HCT116 (cell line): ENCODE data around the gene PRR14.

Experiments used
- CEBPB ChIP-seq: IDR thresholded peaks from 2 replicates; pipeline ENCODE4 v1.6.1; 2012; ENCODE audit warnings: low read depth
- EZH2 ChIP-seq: fragments of 200-600 bp; sonication (generic); IDR thresholded peaks from 2 replicates; pipeline ENCODE4 v1.6.1; 2017; ENCODE audit warnings: antibody characterized with exemption, mixed run types
- JUND ChIP-seq: IDR thresholded peaks from 2 replicates; pipeline ENCODE4 v1.6.1; 2012
- POLR2A ChIP-seq: IDR thresholded peaks from 2 replicates; pipeline ENCODE4 v1.7.0; 2011; ENCODE audit warnings: borderline replicate concordance; ENCODE audit not compliant: insufficient read depth, insufficient read length; ENCODE audit errors: extremely low read depth
- POLR2AphosphoS5 ChIP-seq: IDR thresholded peaks from 2 replicates; pipeline ENCODE4 v1.6.1; 2011; ENCODE audit warnings: mild to moderate bottlenecking, low read depth, low read length, moderate library complexity
- RAD21 ChIP-seq: IDR thresholded peaks from 2 replicates; pipeline ENCODE4 v1.6.1; 2012; ENCODE audit warnings: low read depth, mild to moderate bottlenecking
- SP1 ChIP-seq: IDR thresholded peaks from 2 replicates; pipeline ENCODE4 v1.6.1; 2012; ENCODE audit warnings: low read depth
- TCF7L2 ChIP-seq: IDR thresholded peaks from 2 replicates; pipeline ENCODE4 v1.7.0; 2011; ENCODE audit warnings: borderline replicate concordance, inconsistent platforms; ENCODE audit not compliant: insufficient read depth, insufficient read length; ENCODE audit errors: extremely low read depth
- YY1 ChIP-seq: IDR thresholded peaks from 2 replicates; pipeline ENCODE4 v1.6.1; 2011; ENCODE audit warnings: low read length, low read depth, moderate library complexity, mild to moderate bottlenecking; ENCODE audit not compliant: insufficient replicate concordance; ENCODE audit errors: extremely low read depth
- ZFX ChIP-seq: fragments of 450-650 bp; IDR thresholded peaks from 2 replicates; pipeline ENCODE4 v1.6.1; 2017
- TF ChIP-seq, protein P1 (sequence below): IDR thresholded peaks from 2 replicates; pipeline ENCODE4 v1.6.1; 2012
- TF ChIP-seq, protein P2 (sequence below), 3 experiments: fragments of 200-600 bp in 1 of 3; sonication (generic) in 1 of 3; IDR thresholded peaks in 2 of 3; conservative IDR thresholded peaks in 1 of 3; 2 replicates each; pipeline ENCODE4 v1.5.1; 2012 to 2017; ENCODE audit warnings: low read depth in 2 of 3, low read length in 2 of 3, antibody characterized with exemption in 1 of 3, borderline replicate concordance in 1 of 3, control low read depth in 1 of 3, mild to moderate bottlenecking in 1 of 3, mixed read lengths in 1 of 3, mixed run types in 1 of 3, moderate library complexity in 1 of 3; ENCODE audit not compliant: insufficient read depth in 1 of 3

GRCh38 chr16:30652005-30652296 lies 1.2 kb downstream of the PRR14 start:
- TF ChIP-seq YY1 (no peak), POLR2A (no peak), TCF7L2 (no peak), RAD21 (no peak), POLR2AphosphoS5 (no peak), ZFX (no peak), EZH2 (no peak), JUND (no peak), SP1 (no peak), CEBPB (no peak)
- TF ChIP-seq, protein P1, sequence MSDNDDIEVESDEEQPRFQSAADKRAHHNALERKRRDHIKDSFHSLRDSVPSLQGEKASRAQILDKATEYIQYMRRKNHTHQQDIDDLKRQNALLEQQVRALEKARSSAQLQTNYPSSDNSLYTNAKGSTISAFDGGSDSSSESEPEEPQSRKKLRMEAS, result no peak
- TF ChIP-seq, protein P2, sequence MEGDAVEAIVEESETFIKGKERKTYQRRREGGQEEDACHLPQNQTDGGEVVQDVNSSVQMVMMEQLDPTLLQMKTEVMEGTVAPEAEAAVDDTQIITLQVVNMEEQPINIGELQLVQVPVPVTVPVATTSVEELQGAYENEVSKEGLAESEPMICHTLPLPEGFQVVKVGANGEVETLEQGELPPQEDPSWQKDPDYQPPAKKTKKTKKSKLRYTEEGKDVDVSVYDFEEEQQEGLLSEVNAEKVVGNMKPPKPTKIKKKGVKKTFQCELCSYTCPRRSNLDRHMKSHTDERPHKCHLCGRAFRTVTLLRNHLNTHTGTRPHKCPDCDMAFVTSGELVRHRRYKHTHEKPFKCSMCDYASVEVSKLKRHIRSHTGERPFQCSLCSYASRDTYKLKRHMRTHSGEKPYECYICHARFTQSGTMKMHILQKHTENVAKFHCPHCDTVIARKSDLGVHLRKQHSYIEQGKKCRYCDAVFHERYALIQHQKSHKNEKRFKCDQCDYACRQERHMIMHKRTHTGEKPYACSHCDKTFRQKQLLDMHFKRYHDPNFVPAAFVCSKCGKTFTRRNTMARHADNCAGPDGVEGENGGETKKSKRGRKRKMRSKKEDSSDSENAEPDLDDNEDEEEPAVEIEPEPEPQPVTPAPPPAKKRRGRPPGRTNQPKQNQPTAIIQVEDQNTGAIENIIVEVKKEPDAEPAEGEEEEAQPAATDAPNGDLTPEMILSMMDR (IDR thresholded peaks at IDR 0.05 in 2 of 3, conservative IDR thresholded peaks at IDR 0.05 in 1 of 3; ENCODE audit: borderline replicate concordance in 1 of 3, insufficient read depth in 1 of 3, low read depth in 2 of 3, low read length in 2 of 3), result no peak
